Pulmonary artery endothelial cell (primary cell): Measurements from ENCODE around the gene COG4. TPM values are rescaled to one million over a fixed set of nuclear protein-coding genes. Genes with fewer than 3 reads are reported as not detected.
A peak's percentile ranks its signal among the peaks of the same experiment; 100 is the strongest.

Source experiments
- DNase-seq: peaks from one replicate; pipeline ENCODE4 v3.0.0-alpha.2; 2011; ENCODE audit warnings: low read depth, low spot score
- total RNA-seq: library from RNA; depleted of rRNA; stranded (reverse); fragments of >200 nt; gene quantifications from 2 replicates; pipeline ENCODE4 v1.2.3, GENCODE V29; 2014

Gene COG4
- total RNA-seq, 1 donor from 2014 or later, result 68.3 TPM

GRCh38 chr16:70434484-70435260 lies 88.7 kb downstream of the COG4 start:
- DNase-seq, result no peak

GRCh38 chr16:70433458-70434103 lies 89.8 kb downstream of the COG4 start:
- DNase-seq, result peak; percentile 68

GRCh38 chr16:70432723-70433457 lies 90.5 kb downstream of the COG4 start:
- no peak for DNase-seq

- no peak for DNase-seq
Observed at GRCh38 chr16:70432356-70432722, 91.0 kb downstream of the COG4 start.

- no peak for DNase-seq
Observed at GRCh38 chr16:70430667-70431536, 92.5 kb downstream of the COG4 start.

Other genes starting within 250 kb of the COG4 start
- 151 and 159 TPM in 2 replicates for gene AARS1, start 234.0 kb downstream of the COG4 start, total RNA-seq
- 25.8 and 37.1 TPM in 2 replicates for gene DDX19B, start 224.4 kb downstream of the COG4 start, total RNA-seq
- 43.5 and 56.4 TPM in 2 replicates for gene DDX19A, start 176.7 kb downstream of the COG4 start, total RNA-seq
- 42.4 and 48.1 TPM in 2 replicates for gene ST3GAL2, start 84.5 kb downstream of the COG4 start, total RNA-seq
- gene FCSK, start 69.0 kb downstream of the COG4 start, total RNA-seq, result 10.1 and 10.5 TPM in 2 replicates
- gene SF3B3, start 262 bp upstream of the COG4 start, total RNA-seq, result 90.4 and 151 TPM in 2 replicates
- 1.3 TPM in 2 replicates for gene IL34, start 123.0 kb upstream of the COG4 start, total RNA-seq
- 6.1 and 13.0 TPM in 2 replicates for gene MTSS2, start 162.5 kb upstream of the COG4 start, total RNA-seq